Fibroblast of pulmonary artery (primary cell): ENCODE measurements around the gene CDK19.

Experiments
- DNase-seq: peaks from one replicate; pipeline ENCODE4 v3.0.0-alpha.2; 2010; ENCODE audit warnings: low read depth
- H3K4me3 ChIP-seq: replicated peaks from 2 replicates; pipeline ENCODE4 v1.5.1; 2011; ENCODE audit warnings: low read depth, mild to moderate bottlenecking, control low read depth, low read length, moderate library complexity
- CTCF ChIP-seq: IDR thresholded peaks from 2 replicates; pipeline ENCODE4 v1.5.1; 2011; ENCODE audit warnings: mild to moderate bottlenecking, control low read depth, low read length, inconsistent platforms; ENCODE audit errors: missing control alignments

The CDK19 gene

DNA sequence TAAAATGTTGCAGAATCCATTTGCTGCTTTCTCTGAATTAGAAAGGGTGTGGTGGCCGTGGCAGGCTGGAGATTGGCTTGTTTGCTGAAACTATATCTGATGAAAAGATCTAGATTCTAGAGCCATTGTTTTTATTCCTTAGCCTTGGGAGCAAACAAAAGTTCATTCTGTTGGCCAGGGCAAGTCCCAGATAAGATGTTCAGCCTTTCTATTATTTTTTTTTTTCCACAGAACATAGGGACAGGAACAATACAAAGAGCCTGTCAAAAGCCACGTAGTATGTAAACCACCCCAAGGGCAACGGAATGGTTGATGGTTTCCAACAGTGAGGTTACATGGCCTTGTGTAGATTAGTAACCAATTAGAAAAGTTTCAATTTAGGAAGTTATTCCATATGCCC lies 218.9 kb downstream of the CDK19 start:
- H3K4me3 ChIP-seq: no peak overlapping the region
- DNase-seq: no peak
- TF ChIP-seq CTCF: no peak

GRCh38 chr6:110595112-110595511 lies 220.2 kb downstream of the CDK19 start:
- DNase-seq: peak; percentile 53
- no peak for TF ChIP-seq CTCF
- H3K4me3 ChIP-seq: no peak overlapping the region

GRCh38 chr6:110593637-110594036 lies 221.6 kb downstream of the CDK19 start:
- no peak for TF ChIP-seq CTCF
- no peak overlapping the region for H3K4me3 ChIP-seq
- DNase-seq: no peak

- DNase-seq: no peak
- no peak for TF ChIP-seq CTCF
- no peak overlapping the region for H3K4me3 ChIP-seq
Measured at GRCh38 chr6:110592765-110593164, 222.5 kb downstream of the CDK19 start.

- no peak overlapping the region for H3K4me3 ChIP-seq
- peak; percentile 30 for DNase-seq
- no peak for TF ChIP-seq CTCF
Measured at GRCh38 chr6:110590821-110591351, 224.4 kb downstream of the CDK19 start.

DNA sequence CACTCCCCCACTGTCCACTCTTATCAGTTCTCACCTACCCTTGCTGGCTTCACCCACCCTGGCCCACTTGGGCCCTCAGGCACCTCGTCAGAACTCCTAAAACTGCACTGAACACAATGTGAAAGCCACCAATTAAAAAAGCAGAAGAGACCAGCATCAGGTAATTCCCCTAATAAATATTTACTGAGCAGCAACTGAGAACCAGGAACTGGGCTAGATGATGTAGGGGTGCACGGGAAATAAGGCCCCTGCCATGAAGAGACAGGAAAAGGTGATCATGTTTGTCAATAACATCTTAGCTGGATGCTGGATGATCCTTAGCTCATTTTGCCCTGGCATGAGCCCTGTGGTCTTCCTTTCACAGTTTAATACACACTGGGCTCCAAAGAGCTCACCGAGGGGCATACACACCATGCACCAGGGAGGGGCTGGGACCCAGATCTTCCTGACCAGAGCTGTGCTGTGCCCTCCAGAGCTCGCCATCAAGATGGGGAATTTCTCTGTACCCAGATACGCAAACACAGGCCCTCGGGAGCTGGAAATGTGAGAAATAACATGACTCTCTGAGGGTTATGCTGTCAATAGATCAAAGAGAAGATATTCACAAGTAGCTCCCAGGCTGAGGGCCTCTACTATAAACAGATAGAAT lies 225.3 kb downstream of the CDK19 start:
- no peak overlapping the region for H3K4me3 ChIP-seq
- DNase-seq: no peak
- TF ChIP-seq CTCF: no peak

DNA sequence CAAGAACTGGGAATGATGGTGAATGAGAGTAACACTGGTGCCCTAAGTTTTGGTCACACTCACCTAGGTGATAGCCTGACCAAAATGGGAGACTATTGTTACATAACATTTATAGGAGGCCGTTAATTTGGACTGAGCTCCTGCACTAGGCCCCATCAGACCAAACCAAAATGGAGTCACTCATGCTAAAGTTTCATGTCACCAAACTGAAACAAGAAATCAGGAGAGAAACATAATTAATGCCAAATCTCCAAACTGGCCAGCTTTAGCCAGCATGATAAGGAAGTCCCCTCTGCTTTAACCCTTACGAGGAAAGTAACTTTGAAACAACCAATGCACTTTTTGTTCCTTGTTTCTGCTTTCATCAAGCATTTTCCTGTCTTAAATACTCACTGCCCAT lies 227.9 kb downstream of the CDK19 start:
- H3K4me3 ChIP-seq: no peak overlapping the region
- TF ChIP-seq CTCF: no peak
- DNase-seq: no peak
